Retinal pigment epithelial cell (primary cell): ENCODE results near the gene RNU6-1.

ENCODE experiments used
- DNase-seq: peaks from one replicate; pipeline ENCODE4 v3.0.0-alpha.2; 2010; ENCODE audit warnings: low read depth
- H3K4me3 ChIP-seq: 2 replicates; pipeline ENCODE4 v1.5.1; 2011; ENCODE audit warnings: mild to moderate bottlenecking, low read length, control low read depth, moderate library complexity
- CTCF ChIP-seq: conservative IDR thresholded peaks from 2 replicates; pipeline ENCODE4 v1.5.1; 2011; ENCODE audit warnings: low read depth, low read length, control low read depth, inconsistent platforms

The RNU6-1 gene

GRCh38 chr15:67820992-67821783, 18.7 kb downstream of the RNU6-1 start:
- DNase-seq: no peak
- no peak for TF ChIP-seq CTCF
- H3K4me3 ChIP-seq: no peak overlapping the region

- no peak for TF ChIP-seq CTCF
- no peak for DNase-seq
- no peak overlapping the region for H3K4me3 ChIP-seq
Measured at GRCh38 chr15:67820122-67820991, 19.5 kb downstream of the RNU6-1 start.

GRCh38 chr15:67819636-67820035, 20.2 kb downstream of the RNU6-1 start:
- H3K4me3 ChIP-seq: no peak overlapping the region
- no peak for DNase-seq
- no peak for TF ChIP-seq CTCF

GRCh38 chr15:67818464-67818863, 21.4 kb downstream of the RNU6-1 start:
- H3K4me3 ChIP-seq: no peak overlapping the region
- DNase-seq: no peak
- no peak for TF ChIP-seq CTCF

- no peak for DNase-seq
- no peak for TF ChIP-seq CTCF
- no peak overlapping the region for H3K4me3 ChIP-seq
Measured at GRCh38 chr15:67816668-67817067, 23.2 kb downstream of the RNU6-1 start.

- DNase-seq: no peak
- TF ChIP-seq CTCF: no peak
- H3K4me3 ChIP-seq: no peak overlapping the region
Measured at GRCh38 chr15:67815036-67815592, 24.7 kb downstream of the RNU6-1 start.
